NAMALWA (cell line): Measurements from ENCODE around the gene CDH4.

Experiments
- DNase-seq: peaks from one replicate; pipeline ENCODE4 v3.0.0-alpha.2; 2015; ENCODE audit warnings: low spot score

Gene CDH4

DNA sequence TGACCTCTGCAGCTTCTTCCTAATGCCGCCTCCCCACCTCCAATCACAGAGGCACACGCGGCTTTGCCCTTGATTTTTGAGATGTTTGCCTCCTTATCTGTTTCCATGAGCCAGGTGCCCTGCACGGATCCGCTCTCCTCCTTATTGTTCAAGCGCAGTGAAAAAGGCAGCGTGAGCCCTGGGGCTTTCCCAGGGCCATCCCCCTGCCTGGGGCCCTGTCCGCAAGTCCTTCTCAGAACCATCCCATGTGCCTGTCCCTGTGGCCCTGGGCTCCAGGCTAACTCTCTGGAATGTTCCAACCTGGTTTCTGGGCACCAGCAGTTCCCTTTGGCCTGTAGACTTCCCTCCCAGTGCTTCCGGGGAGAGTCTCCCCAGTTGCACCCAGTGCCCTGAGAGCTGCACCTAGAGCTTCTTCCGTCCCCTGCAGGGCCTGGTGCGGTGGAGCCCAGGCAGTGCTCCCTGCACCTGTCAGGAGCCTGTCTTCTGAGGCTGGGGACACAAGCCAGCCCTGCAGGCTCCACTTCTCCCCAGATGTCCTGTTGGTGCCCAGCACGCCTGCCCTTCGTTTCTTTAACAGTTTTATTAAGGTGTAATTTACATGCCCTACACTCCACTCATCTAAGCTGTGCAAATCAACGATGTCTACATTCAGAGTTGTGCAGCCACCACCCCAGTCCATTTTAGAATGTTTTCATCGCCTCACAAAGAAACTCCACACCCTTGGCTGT, 330.3 kb downstream of the CDH4 start:
- DNase-seq: no peak

DNA sequence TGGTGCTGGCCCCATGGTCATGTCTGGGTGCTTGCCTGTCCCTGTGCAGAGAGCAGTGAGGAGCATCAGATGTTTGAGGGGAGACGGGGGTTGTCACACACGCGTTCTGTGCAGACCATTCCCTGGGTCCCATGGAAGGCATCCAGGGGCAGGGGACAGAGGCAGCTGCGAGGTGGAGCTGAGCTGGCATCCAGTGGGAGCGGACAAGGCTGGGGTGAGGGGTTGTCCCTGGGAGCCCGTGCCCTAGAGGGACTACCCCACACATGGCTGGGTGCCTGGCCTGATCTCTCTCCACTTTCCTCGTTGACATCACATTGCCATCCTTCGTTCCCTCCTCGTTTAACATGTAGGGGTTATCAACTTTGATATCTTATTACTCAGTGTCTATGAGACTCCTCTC, 331.3 kb downstream of the CDH4 start:
- no peak for DNase-seq

DNA sequence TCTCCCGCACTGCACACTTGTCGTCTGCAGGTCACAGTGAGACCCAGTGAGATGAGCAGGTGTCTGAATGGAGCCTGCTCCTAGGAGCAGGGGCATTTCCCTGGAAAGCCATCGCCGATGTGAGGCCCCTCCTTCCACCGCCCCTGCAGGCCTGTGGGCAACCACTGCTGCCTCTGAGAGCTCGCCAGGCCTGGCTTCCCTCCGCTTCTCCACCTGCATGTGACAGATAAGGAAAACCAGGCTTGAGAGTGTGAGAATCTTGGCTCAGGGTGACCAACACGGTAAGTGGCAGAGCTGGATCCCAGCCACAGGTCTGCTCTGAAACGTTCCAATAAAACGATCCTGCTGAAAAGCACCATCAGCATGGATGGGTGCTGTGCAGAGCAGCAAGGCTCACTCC, 332.8 kb downstream of the CDH4 start:
- DNase-seq: no peak

DNA sequence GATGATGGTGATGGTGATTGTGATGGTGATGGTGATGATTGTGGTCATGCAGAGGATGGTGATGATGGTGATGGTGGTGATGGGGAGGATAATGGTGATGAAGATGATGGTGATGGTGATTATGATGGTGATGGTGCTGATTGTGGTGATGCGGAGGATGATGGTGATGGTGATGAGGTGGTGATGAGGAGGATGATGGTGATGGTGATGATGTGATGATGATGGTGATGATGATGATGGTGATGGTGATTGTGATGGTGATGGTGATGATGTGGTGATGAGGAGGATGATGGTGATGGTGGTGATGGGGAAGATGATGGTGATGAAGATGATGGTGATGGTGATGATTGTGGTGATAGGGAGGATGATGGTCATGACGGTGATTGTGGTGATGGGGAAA, 333.7 kb downstream of the CDH4 start:
- DNase-seq: no peak

DNA sequence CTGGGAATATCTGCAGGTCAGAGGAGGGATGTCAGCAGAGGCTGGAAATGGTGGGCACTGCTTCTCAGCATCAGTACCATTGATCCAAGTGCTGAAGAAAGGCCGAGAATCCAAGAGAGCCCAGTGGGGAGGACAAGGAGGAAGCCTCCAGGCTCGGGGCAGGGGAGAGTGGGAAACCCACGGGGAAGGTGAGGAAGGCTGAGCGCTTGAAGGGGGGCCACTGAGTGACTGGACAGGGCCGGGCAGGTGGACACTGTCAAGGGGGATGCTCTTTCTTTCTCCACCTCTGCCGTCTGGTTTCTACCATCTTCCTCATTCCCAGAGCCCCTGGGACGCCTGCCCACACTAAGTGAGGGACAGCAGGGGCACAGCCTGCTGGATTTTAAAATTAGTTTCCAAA, 335.0 kb downstream of the CDH4 start:
- DNase-seq: no peak

DNA sequence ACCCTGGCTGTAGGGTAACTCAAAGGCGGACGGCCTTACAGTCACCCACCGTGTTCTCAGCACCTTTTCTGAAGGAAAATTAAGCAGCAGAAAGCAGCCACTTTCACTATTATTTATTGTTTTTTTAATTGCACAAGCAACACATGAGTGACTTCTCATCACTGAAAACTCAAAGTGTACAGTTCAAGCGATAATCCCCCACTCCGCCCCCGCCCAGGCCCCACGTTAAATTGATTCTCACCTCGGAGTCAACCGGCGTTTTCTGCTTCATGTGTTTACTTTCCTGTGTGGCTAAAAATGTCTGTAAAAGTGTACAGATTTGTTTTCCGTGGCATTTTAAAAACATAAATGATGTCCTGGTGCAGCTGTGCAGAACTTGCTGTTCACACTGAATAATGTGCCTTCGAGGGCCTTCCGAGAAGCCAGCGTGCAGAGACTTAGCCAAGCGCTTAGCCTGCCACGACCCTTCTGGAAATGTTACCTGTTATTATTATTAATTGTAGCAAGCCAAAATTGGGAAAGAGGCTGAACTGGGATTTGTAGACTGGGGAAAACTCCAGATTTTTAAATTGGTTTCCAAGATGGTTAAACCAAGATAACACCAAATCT, 335.7 kb downstream of the CDH4 start:
- DNase-seq: no peak

DNA sequence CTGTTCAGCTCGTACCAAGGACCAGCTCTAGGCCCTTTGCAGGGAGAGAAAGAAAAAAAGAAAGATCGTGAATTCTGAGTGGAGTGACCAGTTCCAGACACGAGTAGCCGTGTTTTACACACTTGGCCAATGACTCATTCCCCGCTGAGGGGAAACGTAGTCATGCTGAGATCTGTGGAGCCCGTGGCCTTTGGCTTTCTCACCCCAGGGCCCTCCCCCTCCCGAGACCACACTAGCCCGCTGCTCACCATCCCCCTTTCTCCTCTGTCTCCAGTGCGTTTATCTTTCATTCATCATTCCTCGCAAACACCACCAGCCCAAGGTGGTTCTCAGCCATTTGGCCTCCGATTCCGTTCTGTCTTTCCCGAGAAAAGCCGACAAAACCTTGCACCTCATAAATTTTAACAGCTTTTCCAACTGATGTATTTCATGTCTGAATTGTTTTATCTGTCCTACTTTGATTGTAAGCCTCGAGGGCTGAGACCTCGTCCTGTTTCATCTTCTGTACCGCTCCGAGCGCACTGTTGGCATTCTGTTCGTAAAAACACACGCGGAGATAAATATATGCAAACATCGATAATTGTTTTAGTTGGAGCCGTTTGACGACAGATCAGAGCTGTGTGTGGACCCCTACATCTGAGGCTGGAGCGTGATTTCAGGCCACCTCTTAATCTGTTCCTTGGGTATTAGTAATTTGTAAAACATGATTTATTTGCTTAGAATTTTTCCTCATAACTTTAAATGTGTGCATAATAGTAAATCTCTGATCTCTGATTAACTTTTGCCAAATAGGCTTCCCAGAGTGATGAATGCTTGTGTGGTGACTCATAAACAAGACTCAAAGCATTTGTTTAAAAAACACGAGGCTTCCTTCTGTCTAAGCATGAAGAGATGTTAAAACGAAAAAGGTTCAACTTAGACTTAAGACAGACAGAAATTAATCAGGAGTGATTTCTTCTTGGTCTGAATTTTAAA, 336.6 kb downstream of the CDH4 start:
- DNase-seq: no peak

DNA sequence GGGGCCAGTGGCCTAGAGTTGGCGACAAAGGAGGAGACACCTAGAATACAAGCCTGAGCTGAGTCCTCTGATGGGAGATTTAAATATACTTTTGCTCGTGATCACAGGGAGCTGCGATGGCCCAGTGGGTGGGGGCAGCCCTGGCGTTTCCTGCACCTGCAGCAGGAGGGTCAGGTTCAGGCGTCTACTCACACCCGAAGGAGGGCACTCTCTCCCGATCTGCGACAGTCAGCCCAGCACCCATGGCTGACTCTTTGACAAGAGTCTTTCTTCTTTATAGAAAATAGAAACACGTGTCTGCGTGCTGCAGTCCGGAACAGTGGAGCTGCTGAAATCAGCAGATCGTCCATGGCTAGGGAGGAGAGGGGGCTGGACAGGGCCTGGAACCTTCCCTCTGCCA, 338.2 kb downstream of the CDH4 start:
- no peak for DNase-seq

DNA sequence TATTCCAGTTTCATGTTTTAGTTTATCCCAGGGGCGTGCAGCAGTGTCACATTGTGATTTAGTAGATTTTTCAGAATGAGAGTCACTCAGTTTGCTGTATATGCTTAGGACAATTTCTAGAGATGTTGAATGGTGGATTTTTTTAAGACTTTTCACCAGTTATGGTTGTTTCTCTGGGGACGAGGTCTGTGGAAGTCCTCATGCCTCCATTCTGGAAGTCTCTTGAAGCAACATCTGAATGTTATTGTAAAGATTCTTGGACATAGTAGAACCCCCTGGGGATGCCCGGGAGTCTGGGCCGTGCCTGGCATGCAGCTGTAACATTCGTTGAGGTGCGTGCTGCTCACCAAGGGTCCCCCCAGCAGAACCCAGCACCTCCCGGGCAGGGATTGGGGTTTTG, 341.5 kb downstream of the CDH4 start:
- no peak for DNase-seq

DNA sequence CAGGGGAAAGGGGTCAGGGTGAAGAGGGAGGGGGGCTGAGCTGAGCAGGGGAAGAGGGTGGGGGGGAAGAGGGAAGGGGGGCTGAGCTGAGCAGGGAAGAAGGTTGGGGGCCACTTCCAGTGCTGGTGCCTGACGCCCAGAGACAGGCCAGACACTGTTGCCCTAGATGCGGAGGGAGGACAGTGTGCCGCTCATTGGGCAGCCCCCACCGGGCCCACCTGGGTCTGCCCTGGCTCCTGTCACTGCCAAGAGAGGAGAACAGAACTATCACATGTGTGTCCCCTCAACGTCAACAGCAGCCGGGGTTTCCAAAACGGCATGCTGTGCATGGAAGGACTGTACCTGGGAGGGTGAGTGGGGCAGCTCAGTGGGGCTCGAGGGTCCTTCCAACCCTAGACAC, 342.1 kb downstream of the CDH4 start:
- DNase-seq: no peak

DNA sequence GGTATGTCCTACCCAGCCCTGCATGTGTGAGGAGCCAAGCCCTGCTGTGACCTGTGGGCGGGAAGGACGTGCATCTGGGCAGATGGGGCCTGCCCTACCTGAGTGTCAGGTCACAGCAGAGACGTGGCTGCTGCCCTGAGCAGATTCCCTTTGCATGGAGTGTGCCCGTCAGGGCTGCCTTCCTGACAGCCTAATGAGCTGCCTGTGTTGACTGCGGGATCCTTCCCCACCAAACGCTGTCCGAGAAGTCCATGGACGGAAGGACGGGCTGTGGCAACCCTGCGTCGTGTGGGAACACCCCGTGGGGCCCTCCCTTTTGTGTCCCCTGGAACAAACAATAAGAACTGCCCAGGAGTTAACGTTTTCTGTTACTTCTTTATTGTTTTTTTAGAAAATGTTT, 343.2 kb downstream of the CDH4 start:
- no peak for DNase-seq

DNA sequence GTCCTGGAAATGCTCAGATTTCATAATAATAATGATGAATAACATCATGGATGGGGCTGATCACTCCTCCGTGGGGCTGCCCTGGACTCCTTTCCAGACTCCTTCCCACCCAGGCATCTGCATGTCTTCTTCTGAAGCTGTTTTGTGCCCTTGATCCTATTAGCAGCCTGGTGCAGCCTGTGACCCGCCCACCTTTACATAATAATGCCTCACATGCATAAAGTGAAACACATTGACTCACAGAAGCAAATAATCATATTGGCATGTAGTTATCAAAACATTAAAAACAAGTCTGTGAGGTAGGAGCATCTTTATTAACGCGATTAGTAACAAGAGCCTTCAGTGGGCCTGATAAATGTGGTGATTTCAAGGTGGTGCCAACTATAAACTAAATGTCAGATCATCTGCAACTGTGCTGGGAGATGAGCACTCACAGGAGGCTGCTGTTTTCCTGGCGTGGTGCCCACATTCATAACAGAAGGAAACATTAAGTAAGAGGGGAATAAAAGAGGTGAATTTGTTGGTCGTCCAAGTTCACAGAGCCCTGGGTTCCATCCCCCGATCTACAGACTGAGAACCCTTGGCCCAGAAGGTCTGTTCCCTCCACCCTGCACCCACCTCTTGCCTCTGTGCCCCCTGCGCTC, 344.7 kb downstream of the CDH4 start:
- DNase-seq: no peak

DNA sequence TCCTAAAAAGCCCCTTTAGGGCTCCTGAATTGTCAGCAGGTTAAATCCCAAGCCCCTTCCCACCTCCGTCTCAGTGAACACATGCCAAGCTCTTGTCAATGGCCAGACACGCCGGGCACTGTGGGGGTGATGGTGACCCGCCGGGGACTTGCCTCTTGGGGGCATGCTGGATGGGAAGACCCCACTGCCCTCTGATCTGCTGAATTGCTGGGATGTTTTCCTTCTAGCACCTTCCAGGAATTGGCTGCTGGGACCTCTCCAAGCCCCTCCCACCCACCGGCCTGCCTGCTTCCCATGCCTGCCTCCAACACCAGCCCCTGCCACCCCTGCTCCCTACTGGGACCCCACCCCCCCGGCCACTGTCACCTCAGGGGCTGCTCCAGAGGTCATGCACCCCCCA, 345.9 kb downstream of the CDH4 start:
- no peak for DNase-seq

DNA sequence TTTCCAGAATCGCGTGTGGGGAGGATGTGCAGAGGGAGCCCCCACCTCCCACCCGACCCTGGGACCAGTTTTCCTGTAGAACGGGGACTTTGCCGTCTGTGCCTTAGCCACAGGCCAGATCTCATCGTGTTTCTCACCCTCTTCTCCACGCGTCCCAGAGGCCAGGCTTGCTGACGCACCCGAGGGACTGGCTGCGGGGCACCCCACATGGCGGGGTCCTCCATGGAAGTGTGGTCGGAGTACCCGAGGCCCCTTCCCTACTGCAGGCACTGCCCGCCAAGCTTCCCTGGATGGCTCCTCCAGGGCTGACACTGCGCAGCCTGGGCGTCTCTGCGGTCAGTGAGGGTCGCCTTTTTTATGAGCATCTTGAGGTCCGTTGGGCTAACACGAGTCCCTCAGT, 346.5 kb downstream of the CDH4 start:
- DNase-seq: no peak

DNA sequence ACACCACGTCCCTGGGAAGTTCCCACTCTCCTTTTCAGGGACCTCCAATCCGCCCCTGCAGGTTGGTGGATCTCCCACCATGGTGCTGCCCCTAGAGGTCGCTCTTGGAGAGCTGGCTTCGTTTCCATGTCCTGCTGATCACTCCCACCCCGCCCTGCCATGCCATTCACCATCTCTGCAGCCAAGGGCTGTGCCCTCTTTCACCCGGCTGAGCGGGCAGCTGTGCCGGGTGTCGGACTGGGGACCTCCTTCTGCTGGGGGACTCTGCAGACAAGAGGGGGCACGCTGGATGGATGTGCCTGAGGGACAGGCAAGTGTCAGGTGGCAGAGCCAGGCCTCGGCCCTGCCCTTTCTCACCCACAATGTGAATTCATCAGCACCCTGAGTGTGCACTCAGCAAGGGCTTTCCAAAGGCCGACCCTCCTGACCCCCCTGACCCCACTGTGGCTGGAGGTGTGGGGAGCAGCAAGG, 347.0 kb downstream of the CDH4 start:
- DNase-seq: no peak

DNA sequence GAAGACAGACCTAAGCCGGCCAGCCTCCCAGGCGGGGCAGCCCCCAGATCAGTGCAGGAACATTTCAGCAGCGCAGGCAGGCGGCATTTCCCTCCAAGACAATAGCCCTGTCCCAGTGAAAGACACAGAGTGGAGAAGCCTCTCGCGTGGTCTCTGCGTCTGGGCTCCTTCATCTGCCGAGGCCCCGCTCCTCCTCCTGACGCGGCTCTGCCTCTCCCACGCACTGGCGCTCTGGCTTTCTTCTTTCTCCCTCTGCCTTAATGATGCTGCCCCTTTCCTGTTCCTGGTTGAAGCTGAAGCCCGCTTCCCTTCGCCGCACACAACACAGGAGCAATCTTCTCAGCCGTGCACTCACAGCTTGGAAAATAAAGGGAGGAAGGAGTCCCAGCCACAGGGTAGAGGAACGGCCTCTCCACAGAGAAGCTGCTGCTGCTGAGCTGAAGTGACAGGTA, 347.5 kb downstream of the CDH4 start:
- no peak for DNase-seq

DNA sequence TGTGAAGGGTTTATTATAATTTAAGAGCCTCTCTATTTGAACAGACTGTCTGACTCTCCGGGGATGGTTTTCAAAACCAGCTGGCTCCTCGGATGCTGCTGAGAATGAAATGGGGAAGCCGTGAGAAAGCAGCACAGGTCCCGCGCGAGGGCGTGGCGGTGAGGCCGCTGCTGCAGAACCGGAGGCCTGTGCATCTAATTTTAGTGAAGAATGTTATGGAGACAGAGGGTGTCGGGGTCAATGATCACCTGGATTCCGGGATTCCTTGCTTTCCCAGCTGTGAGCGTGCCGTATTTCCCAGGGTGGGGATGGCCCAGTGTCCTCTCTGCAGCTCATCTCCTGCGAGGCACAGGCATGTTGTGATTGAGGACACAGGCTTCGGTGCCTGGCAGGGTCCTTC, 348.0 kb downstream of the CDH4 start:
- no peak for DNase-seq

DNA sequence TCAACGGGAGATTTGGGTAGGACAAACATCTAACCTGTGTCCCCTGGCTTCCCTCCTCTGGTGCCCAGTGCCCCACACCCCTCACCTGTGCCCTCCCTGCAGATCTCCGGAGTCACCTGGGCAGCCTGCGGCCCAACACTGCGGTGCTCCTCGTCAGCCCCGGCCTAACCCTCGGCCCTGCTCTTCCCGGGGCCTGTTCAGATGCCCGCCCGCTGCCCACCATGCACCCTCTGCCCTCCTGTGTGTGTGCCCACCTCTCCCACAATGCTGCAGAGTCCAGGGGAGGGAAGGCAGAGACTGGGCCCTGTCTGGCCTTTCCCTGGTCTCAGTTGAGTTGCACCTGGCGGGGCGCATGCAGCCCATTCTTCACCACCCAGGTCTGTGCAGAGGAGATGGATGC, 349.3 kb downstream of the CDH4 start:
- DNase-seq: no peak

DNA sequence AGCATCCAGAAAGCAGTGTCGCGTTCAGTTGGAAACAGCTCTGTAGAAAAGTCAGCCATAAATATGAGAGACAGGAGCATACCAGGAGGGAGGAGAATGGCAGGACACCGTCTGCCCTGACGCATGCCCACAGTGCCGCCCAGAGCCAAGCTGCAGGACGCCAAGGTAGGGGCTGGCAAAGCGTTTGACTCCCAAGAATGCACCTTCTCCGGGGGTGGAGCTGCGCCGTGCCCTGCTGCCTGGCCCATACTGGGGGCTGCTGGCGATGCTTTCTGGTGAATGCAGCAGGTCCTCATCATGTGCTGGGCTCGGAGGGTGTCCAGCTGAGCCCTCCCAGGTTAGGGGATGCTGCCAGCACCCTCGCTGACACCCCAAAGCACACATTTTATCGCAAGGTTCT, 349.8 kb downstream of the CDH4 start:
- DNase-seq: no peak

DNA sequence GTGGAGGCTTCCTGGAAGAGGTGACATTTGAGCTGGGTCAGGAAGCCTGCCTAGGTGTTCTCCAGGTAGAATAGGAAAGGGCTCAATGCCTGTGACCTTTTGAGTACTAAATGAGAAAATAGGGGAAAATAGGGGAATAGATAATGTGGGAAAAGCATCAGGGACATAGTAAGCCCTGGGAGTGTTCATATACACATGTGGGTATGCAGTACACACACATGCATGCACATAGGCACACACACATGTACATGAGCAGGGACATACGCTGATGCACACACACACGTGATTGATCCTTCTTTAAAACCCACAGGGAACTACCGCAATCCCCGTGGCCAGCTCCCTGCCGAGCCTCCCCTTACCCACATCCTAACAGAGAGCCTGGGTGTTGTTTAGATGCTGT, 351.7 kb downstream of the CDH4 start:
- DNase-seq: no peak

DNA sequence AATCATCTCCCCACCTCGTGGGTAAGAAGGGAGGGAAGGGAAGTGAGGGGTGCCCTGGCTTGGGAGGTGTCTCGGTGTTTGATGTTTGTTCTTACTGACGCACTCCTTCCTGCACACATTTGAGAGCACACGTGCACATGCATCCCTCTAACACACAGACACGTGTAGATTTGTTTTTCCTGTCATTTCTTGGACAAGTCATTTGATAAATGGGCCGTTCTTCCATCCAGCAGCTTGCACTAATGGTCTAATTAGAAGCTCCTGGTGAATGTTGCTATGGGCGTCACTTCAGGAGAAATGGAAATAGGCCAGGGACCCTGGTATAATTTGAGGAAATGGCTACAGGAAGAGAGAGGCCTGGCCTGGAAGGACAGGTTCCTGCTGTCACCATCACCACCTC, 352.5 kb downstream of the CDH4 start:
- no peak for DNase-seq

DNA sequence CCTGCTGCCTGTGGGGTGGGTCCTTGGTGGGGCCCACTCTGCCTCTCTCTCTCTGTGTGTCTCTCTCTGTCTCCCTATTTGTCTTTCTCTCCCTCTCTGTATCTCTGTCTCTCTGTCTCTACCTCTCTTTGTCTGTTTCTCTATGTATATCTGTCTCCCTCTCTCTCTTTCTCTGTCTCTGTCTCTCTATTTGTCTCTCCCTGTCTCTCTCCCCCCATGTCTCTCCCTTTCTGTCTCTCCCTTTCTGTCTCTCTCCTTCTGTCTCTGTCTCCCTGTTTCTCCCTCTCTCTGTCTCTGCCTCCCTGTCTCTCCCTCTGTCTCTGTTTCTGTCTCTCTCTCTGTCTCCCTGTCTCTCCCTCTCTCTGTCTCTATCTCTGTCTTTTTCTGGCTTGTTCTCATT, 353.2 kb downstream of the CDH4 start:
- DNase-seq: no peak
